Measurements from ENCODE around the gene RNF13.
"Not testable (repeated sequence)": the region's sequence is repeated elsewhere in the genome, so short reads cannot be mapped to it uniquely, and the experiment has no call there.

RNF13 gene

DNA sequence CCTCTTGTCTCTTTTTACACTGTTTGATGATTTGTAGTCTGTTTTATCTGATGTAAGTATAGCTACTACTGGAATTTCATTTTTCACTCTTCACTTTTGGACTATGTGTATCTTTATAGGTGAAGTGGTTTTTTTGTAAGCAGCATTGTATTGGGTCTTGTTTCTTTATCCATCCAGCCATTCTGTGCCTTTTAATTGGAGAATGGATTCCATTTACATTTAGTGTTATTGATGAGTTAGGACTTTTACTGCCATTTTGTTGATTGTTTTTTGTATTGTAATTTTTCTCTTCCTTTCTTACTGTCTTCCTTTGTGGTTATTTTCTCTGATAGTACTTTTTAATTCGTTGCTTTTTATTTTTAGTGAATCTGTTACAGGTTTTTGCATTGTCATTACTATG, 54.5 kb downstream of the RNF13 start:
- TF ChIP-seq, protein P1, sequence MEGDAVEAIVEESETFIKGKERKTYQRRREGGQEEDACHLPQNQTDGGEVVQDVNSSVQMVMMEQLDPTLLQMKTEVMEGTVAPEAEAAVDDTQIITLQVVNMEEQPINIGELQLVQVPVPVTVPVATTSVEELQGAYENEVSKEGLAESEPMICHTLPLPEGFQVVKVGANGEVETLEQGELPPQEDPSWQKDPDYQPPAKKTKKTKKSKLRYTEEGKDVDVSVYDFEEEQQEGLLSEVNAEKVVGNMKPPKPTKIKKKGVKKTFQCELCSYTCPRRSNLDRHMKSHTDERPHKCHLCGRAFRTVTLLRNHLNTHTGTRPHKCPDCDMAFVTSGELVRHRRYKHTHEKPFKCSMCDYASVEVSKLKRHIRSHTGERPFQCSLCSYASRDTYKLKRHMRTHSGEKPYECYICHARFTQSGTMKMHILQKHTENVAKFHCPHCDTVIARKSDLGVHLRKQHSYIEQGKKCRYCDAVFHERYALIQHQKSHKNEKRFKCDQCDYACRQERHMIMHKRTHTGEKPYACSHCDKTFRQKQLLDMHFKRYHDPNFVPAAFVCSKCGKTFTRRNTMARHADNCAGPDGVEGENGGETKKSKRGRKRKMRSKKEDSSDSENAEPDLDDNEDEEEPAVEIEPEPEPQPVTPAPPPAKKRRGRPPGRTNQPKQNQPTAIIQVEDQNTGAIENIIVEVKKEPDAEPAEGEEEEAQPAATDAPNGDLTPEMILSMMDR (IDR thresholded peaks at IDR 0.05; ENCODE audit: control insufficient read depth, extremely low read depth, insufficient read depth): no peak
- no peak overlapping the region for H3K4me3 ChIP-seq (ENCODE audit: low read depth, low read length)
- DNase-seq (ENCODE audit: low read depth): no peak

DNA sequence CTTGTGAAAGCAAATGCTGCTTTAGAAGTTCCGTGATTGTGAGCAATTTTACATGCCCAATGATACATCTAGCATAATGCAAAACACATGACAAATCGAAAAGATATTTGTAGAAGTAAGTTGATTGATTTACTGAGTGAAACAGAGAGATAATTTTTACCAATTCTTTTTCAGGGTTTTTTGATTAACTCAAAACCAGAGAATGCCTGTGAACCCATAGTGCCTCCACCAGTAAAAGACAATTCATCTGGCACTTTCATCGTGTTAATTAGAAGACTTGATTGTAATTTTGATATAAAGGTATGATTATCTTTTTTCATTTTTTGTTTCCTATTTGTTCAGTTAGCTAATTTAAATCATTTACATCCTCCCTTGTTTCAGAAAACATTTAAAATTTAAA, 58.8 kb downstream of the RNF13 start:
- TF ChIP-seq, protein P1 (IDR thresholded peaks at IDR 0.05; ENCODE audit: control insufficient read depth, extremely low read depth, insufficient read depth): no peak
- DNase-seq (ENCODE audit: low read depth): no peak
- no peak overlapping the region for H3K4me3 ChIP-seq (ENCODE audit: low read depth, low read length)

DNA sequence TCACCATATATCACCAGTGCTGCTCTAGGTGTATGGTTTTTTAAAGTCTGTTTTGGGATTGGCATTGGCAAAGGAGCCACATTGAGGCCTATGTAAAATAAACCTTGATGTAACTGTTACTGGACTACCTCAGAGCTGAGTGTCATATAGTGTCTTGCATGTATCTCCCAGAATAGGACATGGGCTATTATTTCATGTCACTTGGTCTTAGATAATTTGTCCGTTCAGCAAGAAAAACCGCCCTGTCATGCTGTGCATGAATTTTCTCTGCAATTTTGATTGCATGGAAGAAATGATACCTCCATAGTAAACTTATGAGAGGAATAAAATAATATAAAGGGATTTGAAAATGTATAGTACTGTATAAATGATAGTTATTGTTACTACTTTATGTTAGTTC, 59.6 kb downstream of the RNF13 start:
- DNase-seq (ENCODE audit: low read depth): no peak
- H3K4me3 ChIP-seq (ENCODE audit: low read depth, low read length): no peak overlapping the region
- TF ChIP-seq, protein P1 (IDR thresholded peaks at IDR 0.05; ENCODE audit: control insufficient read depth, extremely low read depth, insufficient read depth): no peak

DNA sequence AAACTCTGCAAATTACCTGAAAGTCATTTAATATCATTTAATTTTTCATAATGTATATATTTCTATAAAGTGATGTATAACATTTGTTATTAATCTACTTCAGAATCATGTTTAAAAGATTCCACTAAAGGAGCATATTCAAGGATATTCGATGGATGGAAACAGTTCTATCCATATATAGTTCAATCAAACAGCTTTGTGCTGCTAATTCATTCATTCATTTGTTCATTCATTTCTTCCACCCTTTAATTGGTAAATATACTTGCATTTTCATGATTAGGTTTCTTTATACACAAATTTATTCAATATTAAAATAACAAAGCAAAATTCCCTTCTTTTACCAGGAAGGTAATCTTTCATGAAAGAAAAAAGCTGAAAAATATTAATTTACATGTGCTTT, 64.7 kb downstream of the RNF13 start:
- H3K4me3 ChIP-seq (ENCODE audit: low read depth, low read length): no peak overlapping the region
- TF ChIP-seq, protein P1 (IDR thresholded peaks at IDR 0.05; ENCODE audit: control insufficient read depth, extremely low read depth, insufficient read depth): no peak
- no peak for DNase-seq (ENCODE audit: low read depth)

DNA sequence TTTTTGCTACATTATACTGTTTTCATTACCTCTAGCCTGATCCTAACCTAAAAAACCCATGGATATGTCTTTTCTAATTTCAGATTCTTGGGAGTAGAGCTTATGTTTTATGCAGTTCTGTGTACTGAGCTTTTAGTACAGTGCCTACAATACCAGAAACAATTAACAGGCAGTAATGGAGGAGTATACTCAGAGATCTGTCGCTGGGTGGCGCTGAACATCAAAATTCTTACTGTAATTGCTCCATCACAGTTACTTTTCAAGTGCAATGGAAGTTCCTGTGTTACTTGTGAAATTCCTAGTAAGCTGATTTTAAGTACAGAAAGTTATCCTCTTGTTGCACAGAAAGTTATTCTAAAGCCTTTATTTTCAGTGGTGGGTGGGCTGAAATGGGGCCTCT, 66.9 kb downstream of the RNF13 start:
- no peak overlapping the region for H3K4me3 ChIP-seq (ENCODE audit: low read depth, low read length)
- no peak for DNase-seq (ENCODE audit: low read depth)
- TF ChIP-seq, protein P1 (IDR thresholded peaks at IDR 0.05; ENCODE audit: control insufficient read depth, extremely low read depth, insufficient read depth): peak; percentile 72

DNA sequence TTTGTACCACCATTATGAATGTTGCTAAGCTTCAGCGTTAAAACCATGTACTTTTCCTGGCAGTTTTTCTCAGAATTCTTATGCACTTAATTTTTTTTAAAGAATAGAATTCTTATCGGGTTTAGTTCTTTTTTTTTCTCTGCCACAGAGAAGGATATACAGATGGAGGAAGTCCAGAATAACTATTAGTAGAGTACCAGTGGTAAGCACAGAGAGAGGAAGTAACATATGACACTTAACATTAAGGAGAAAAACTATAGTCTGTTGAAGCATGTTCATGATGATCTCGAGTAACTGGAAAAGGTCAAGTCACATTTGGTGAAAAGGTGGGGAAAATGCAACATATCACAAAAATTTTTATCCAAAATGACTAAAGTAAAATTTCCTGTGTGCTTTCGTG, 68.9 kb downstream of the RNF13 start:
- TF ChIP-seq, protein P1 (IDR thresholded peaks at IDR 0.05; ENCODE audit: control insufficient read depth, extremely low read depth, insufficient read depth): no peak
- no peak overlapping the region for H3K4me3 ChIP-seq (ENCODE audit: low read depth, low read length)
- no peak for DNase-seq (ENCODE audit: low read depth)

DNA sequence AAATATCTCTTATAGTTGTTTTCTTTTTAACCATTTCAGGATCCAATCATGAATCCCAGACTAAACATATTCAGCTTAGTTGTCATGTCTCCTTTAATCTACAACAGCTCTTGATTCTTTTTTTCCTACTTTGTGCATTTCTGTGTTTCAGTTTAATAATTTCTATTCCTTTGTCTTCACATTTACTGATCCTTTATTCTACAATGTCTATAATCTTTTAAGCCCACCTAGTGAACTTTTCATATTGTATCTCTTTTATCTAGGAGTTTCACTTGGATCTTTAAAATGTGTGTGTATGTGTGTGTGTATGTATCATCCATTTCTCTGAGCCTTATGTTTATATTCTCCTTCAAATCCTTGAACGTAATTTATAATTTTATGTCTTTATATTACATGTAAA, 70.1 kb downstream of the RNF13 start:
- no peak overlapping the region for H3K4me3 ChIP-seq (ENCODE audit: low read depth, low read length)
- no peak for DNase-seq (ENCODE audit: low read depth)
- TF ChIP-seq, protein P1 (IDR thresholded peaks at IDR 0.05; ENCODE audit: control insufficient read depth, extremely low read depth, insufficient read depth): no peak

DNA sequence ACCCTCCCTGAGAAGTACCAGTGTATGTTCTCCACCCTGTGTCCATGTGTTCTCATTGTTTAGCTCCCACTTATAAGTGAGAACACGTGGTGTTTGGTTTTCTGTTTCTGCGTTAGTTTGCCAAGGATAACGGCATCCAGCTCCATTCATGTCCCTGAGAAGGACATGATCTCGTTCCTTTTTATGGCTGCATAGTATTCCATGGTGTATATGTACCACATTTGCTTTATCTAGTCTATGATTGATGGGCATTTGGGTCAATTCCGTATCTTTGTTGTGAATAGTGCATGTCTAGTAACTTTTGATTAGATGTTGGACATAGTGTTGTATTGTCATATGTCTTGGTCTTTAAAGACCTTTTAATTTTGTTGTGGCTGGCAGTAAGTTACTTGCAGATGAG, 70.8 kb downstream of the RNF13 start:
- DNase-seq (ENCODE audit: low read depth); H3K4me3 ChIP-seq (ENCODE audit: low read depth, low read length): not testable (repeated sequence)

DNA sequence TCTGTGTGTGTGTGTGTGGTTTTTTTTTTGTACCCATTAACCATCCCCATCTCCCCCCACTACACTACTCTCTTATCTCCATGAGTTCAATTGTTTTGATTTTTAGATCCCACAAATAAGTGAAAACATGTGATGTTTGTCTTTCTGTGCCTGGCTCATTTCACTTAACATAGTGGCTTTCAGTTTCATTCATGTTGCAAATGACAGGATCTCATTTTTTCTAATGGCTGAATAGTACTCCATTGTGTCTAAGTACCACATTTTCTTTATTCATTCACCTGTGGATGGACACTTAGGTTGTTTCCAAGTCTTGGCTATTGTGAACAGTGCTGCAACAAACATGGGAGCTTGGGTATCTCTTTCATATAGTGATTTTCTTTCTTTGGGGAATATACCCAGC, 71.8 kb downstream of the RNF13 start:
- DNase-seq (ENCODE audit: low read depth); H3K4me3 ChIP-seq (ENCODE audit: low read depth, low read length): not testable (repeated sequence)
